GM20000 (cell line): ENCODE results near the gene XXYLT1.
"Not testable (repeated sequence)": the region's sequence is repeated elsewhere in the genome, so short reads cannot be mapped to it uniquely, and the experiment has no call there.

Experiments
- DNase-seq: peaks from one replicate; pipeline ENCODE4 v3.0.0; 2012; ENCODE audit warnings: low spot score
- CTCF ChIP-seq: IDR thresholded peaks from 2 replicates; pipeline ENCODE4 v1.5.1; 2012; ENCODE audit warnings: mild to moderate bottlenecking, control low read depth; ENCODE audit errors: extremely low read depth, missing control alignments

Gene XXYLT1

GRCh38 chr3:195096484-195097330 is 174.3 kb downstream of the XXYLT1 start:
- DNase-seq = no peak
- no peak for TF ChIP-seq CTCF

GRCh38 chr3:195096053-195096452 is 174.9 kb downstream of the XXYLT1 start:
- no peak for TF ChIP-seq CTCF
- no peak for DNase-seq

GRCh38 chr3:195095704-195096036 is 175.3 kb downstream of the XXYLT1 start:
- DNase-seq = no peak
- no peak for TF ChIP-seq CTCF

- peak; percentile 78 for DNase-seq
- TF ChIP-seq CTCF = no peak
These were observed 175.8 kb downstream of the XXYLT1 start for GRCh38 chr3:195095035-195095703.

- no peak for TF ChIP-seq CTCF
These were observed 176.6 kb downstream of the XXYLT1 start for GRCh38 chr3:195094191-195094921.

GRCh38 chr3:195093731-195094130 is 177.2 kb downstream of the XXYLT1 start:
- TF ChIP-seq CTCF = no peak
- no peak for DNase-seq

More at GRCh38 chr3:195094191-195094921, 176.6 kb downstream of the XXYLT1 start:
- peak; percentile 65 for DNase-seq

- not testable (repeated sequence) for DNase-seq
These were observed 182.9 kb downstream of the XXYLT1 start for GRCh38 chr3:195087840-195088601.
